ENCODE measurements around the gene CTNNA2.

GRCh38 chr2:79622508-79622907, 109.7 kb downstream of the CTNNA2 start:
- TF ChIP-seq CTCF (IDR thresholded peaks at IDR 0.05; ENCODE audit: low read depth, low read length): no peak
- no peak for TF ChIP-seq EZH2phosphoT487 (IDR thresholded peaks at IDR 0.05; ENCODE audit: low read depth)

Data from OCI-LY3 (cell line).